GM12801 (cell line): ENCODE measurements around the gene LRRC57.

Source experiments
- CTCF ChIP-seq: IDR thresholded peaks from one replicate; pipeline ENCODE4 v1.5.1; 2011; ENCODE audit warnings: control low read depth; ENCODE audit not compliant: insufficient read length; ENCODE audit errors: extremely low read depth

The LRRC57 gene

GRCh38 chr15:42584031-42584765 is 35.6 kb upstream of the LRRC57 start:
- no peak for TF ChIP-seq CTCF

GRCh38 chr15:42582569-42583375 is 34.2 kb upstream of the LRRC57 start:
- no peak for TF ChIP-seq CTCF

- TF ChIP-seq CTCF: no peak
These were observed 32.7 kb upstream of the LRRC57 start for GRCh38 chr15:42581272-42581730.

- no peak for TF ChIP-seq CTCF
These were observed 30.5 kb upstream of the LRRC57 start for GRCh38 chr15:42578984-42579537.

GRCh38 chr15:42577514-42578031 is 29.0 kb upstream of the LRRC57 start:
- no peak for TF ChIP-seq CTCF

- no peak for TF ChIP-seq CTCF
These were observed 28.2 kb upstream of the LRRC57 start for GRCh38 chr15:42576776-42577175.

GRCh38 chr15:42576040-42576594 is 27.5 kb upstream of the LRRC57 start:
- TF ChIP-seq CTCF: no peak
